Muscle of back (tissue), 13 donors: ENCODE measurements around the gene TTC5. TPM values are rescaled to one million over a fixed set of nuclear protein-coding genes. Genes with fewer than 3 reads are reported as not detected.
A peak's percentile ranks its signal among the peaks of the same experiment; 100 is the strongest.
"Not testable (repeated sequence)": the region's sequence is repeated elsewhere in the genome, so short reads cannot be mapped to it uniquely, and the experiment has no call there.

ENCODE experiments used
- DNase-seq, 3 donors: peaks; one replicate each; pipeline versions ENCODE4 v3.0.0 to v3.0.0-alpha.2; 2013
- long read RNA-seq, 9 donors: transcript quantifications; one replicate each; lab custom pipeline, GENCODE V29; 2026
- polyA plus RNA-seq, 10 donors: library from polyadenylated mRNA; unstranded; fragments of 120-200 nt; gene quantifications; one replicate each; pipeline ENCODE4 v1.2.1, GENCODE V29; 2013; ENCODE audit not compliant: insufficient read length in 10 of 10

The TTC5 gene
- polyA plus RNA-seq = 10 to 100 TPM; 10.2 to 14.8 (median 12.5) TPM
- long read RNA-seq, donor 1, full-length matches to known transcripts = 5 of 5 reads
- long read RNA-seq, donor 1, partial matches to known transcripts = 0 of 5 reads
- long read RNA-seq, donor 1, other reads (novel, unspliced or antisense) = 0 of 5 reads
- long read RNA-seq, donor 2, full-length matches to known transcripts = 4 of 4 reads
- long read RNA-seq, donor 2, partial matches to known transcripts = 0 of 4 reads
- long read RNA-seq, donor 2, other reads (novel, unspliced or antisense) = 0 of 4 reads
- long read RNA-seq, donor 3 = 0 reads
- long read RNA-seq, donor 4, full-length matches to known transcripts = 3 of 3 reads
- long read RNA-seq, donor 4, partial matches to known transcripts = 0 of 3 reads
- long read RNA-seq, donor 4, other reads (novel, unspliced or antisense) = 0 of 3 reads
- long read RNA-seq, donor 5 = 0 reads
- long read RNA-seq, donor 6, full-length matches to known transcripts = 5 of 10 reads
- long read RNA-seq, donor 6, partial matches to known transcripts = 5 of 10 reads
- long read RNA-seq, donor 6, other reads (novel, unspliced or antisense) = 0 of 10 reads
- long read RNA-seq, donor 7, full-length matches to known transcripts = 7 of 7 reads
- long read RNA-seq, donor 7, partial matches to known transcripts = 0 of 7 reads
- long read RNA-seq, donor 7, other reads (novel, unspliced or antisense) = 0 of 7 reads
- long read RNA-seq, donor 8, full-length matches to known transcripts = 2 of 2 reads
- long read RNA-seq, donor 8, partial matches to known transcripts = 0 of 2 reads
- long read RNA-seq, donor 8, other reads (novel, unspliced or antisense) = 0 of 2 reads
- long read RNA-seq, donor 9, full-length matches to known transcripts = 1 of 1 reads
- long read RNA-seq, donor 9, partial matches to known transcripts = 0 of 1 reads
- long read RNA-seq, donor 9, other reads (novel, unspliced or antisense) = 0 of 1 reads

DNA sequence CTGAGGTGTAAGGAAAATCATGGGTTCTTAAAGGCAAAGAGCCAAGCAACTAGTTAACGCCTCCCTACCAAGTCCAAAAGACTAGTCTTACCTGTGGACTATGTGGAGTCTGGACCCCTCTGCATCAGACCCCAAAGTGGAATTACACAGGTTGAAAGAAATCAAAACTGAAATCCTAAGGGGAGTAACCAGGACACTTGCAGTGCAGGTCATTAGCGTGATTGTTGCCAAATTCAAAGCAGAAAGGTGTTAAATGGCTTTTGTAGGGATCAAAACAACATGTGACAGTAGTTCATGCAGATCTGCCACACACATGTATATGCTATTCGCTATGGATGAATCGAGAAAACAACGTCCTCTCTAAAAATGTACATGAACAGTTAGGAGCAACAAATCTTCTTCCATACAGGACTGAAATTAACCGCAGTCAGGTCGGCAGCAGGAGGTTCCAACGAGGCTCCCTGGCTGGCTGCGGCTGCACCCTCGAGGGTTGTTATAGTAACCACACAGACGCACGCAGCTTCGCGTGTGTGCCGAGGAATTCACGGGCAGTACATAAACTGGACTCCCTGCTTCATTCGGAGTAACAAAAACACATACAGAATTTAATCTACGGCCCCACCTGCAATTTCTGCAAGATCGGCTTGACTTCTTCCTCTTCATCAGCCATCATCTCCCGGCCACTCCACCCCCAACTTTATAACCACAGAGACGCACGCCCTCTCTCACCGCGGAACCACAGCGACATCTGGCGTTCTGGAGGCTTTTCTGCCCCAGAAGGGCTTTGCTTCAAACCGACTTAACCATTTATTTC, at the start of gene TTC5:
Gene TTC5, minus strand, starts transcription at position 687 of the 814 bp plus-strand sequence. Its CDS starts 14 bp downstream, at position 673.
- DNase-seq = peak; percentile 88 to 96 (median 94)

- DNase-seq = no peak
Observed at GRCh38 chr14:20350860-20351259, 45.1 kb upstream of the TTC5 start.

DNA sequence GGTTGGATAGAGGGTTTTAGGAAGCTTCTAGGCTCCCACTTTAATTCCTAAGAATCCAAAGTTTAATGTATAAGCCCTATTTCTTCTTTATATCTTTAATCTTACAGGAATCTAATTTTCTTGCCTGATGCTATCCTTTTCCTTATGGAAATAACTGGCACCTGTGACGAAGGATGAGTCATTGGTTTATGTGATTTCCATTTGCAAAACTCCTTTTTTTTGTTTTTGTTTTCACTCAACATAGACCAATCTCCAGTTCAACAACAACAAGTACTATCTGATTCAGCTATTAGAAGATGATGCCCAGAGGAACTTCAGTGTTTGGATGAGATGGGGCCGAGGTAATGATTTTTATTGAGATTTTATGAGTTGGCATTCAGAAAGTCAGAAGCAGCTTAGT, 44.5 kb upstream of the TTC5 start:
- no peak for DNase-seq

- DNase-seq = no peak
Observed at GRCh38 chr14:20347747-20348146, 42.0 kb upstream of the TTC5 start.

DNA sequence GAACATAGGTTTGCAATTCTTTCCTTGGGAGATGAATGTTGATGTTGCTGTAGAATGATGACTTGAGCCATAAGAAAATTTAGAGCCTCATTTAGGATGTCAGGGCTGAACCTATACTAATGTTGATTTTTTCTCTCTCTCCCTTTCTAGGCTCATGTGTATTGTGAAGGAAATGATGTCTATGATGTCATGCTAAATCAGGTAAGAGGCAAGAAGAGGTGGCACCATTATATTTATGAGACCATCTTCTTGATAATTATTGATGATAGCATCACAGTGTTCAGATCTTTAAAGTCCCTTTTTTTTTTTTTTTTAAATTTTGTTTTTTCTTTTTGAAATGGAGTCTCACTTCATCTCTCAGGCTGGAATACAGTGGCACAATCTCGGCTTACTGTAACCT, 41.0 kb upstream of the TTC5 start:
- no peak for DNase-seq

DNA sequence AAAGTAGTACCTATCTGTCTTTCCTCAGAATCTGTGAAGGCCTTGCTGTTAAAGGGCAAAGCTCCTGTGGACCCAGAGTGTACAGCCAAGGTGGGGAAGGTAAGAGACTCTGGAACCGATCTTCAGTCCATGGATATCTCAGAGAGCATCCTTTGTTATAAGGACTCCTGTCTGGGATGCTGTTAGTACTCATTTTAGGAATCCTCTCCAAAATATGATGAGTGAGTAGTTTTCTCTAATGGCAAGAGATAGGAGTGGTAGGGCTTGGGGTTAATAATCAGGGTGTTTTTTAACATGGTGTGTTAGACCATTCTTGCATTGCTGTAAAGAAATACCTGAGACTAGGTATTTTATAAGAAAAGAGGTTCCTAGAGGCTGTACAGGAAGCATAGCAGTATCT, 39.6 kb upstream of the TTC5 start:
- DNase-seq = no peak

- no peak for DNase-seq
Observed at GRCh38 chr14:20343862-20344220, 38.1 kb upstream of the TTC5 start.

GRCh38 chr14:20343092-20343861, 37.5 kb upstream of the TTC5 start, which contains the start of gene PARP2:
TSS of gene PARP2 (plus strand) at chr14:20343635. CDS start at chr14:20343642, 7 bp downstream.
- DNase-seq = peak; percentile 99 to 100 (median 99)

DNA sequence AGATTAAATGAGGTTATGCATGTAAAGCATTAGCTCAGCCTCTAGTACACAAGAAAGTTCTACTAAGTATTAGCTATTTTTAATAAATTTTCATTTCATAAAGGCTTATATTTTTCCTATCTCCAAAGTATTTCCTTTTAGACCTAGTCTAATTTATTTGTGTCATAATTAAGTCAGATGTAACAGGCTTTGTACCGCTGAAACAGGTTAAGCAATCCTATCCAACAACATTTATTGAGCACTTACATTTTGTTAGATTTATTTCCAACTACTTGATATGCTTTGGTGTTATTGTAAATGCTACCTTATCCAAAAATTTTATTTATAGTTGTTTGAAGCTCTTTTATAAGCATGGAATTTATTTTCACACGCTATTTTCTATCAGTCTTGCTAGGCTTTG, 35.9 kb upstream of the TTC5 start:
- peak in 1 of 3 donors; percentile 7 for DNase-seq

GRCh38 chr14:20341032-20341431, 35.3 kb upstream of the TTC5 start:
- DNase-seq = not testable (repeated sequence)

DNA sequence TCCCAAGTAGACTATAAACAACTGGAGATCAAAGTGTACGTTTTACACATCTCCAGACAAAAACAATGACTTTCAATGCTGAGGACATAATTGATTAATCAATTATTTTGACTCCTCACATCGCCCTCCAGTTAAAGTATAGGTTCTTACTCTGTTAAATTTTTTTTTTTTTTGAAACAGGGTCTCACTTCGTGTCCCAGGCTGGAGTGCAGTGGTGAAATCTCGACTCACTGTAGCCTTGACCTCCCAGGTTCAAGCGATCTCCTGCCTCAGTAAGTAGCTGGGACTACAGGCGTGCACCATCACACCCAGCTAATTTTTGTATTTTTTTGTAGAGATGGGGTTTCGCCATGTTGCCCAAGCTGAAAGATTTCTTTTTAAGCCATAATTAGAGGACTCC, 28.3 kb upstream of the TTC5 start:
- no peak for DNase-seq

GRCh38 chr14:20333494-20333841, 27.7 kb upstream of the TTC5 start:
- DNase-seq = no peak

DNA sequence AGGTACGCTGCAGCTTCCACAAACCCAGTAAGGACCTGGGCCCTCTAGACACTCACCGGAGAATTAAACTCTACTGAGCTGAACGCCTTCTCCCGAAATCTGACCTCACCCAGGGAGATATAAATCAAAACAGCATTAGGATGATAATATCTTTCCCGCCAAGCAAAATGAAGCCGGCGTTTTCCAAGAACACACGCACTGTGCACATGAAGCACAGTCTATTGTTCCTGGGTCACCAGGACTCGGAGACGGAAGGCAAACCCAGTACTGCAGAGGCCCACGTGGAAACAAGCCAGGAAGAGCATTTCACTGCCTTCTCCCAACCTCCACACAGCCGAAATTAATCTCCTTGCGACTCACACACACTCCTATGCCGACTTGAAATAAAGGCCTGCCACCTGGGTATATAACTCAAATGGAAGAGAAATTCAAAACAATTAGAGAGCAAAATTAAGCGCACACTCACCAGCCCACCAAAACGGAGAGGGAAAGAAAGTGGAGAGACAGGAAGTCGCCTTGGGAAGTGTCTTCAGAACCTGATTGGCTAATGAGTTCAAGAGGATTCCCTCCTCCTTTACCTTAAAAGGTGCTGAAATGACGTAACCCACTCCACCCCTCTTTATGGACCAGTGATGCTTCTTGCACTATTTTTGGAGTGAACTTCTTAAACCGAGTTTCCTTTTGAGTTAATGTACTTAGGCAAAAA, 27.2 kb upstream of the TTC5 start, which contains the start of gene CCNB1IP1:
Gene CCNB1IP1, minus strand, starts transcription at position 492 of the 706 bp plus-strand sequence. CDS start 16,756 bp downstream, outside the sequence.
- peak; percentile 83 to 91 (median 85) for DNase-seq

DNA sequence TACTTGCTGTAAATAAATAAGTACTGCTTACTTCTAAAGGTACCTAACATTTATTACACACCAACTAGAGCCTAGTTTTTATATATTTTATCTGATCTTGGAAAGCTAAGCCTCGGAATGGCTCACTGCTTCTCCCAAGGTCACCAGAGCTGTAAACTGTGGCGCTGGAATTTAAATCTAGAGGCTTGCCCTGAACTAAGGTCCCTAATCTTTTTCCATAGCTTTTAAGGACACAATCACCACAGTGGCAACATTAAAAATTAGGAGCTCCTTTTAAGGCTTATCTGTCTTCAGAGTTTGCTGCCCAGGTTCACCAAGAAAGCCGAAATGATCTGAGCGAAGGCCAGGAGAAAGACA, 26.7 kb upstream of the TTC5 start:
- DNase-seq = peak in 1 of 3 donors; percentile 15

DNA sequence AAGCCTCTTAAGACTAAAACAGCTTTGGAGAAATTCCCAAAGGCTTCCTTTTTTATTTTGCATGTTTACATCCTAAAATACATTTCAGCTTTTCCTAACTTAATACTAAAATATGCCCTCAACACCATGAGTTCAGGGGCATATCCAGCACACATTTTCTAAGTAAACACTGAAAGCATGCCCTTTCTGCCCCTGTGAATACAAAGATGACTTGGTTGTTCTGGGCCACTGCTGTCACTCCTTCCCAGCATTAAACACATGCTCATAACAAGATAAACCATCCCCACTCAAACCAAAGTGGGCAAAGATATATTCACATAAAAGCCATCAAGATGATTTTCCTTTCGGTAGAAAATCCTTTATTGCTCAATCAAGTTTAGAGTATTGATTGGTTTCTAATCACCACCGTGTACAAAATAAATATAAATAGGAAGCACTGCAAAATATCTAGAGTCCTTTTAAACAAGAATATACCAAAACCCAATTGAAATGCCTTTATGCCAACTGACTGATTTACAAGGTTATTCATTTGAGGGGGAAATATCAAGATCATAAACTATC, 25.4 kb upstream of the TTC5 start:
- no peak for DNase-seq

- DNase-seq = no peak
Observed at GRCh38 chr14:20329355-20329754, 23.6 kb upstream of the TTC5 start.

DNA sequence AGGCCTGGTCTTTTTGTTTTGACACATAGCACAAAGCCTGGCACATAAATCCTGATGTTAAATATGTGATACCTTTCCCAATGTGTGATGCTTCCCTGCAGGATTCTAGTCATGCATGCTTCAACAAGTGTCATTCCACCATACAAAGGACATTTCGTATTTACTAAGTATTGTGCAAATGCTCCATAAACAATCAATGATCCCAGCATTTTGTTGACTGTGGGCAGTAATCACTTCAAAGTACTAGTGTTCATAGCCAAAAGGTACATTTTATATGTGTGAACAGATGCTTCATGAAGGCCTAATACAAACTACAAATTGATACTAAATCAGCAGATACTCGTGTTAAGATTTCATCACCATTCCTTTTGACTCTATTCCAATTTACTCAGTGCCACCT, 23.0 kb upstream of the TTC5 start:
- DNase-seq = no peak

DNA sequence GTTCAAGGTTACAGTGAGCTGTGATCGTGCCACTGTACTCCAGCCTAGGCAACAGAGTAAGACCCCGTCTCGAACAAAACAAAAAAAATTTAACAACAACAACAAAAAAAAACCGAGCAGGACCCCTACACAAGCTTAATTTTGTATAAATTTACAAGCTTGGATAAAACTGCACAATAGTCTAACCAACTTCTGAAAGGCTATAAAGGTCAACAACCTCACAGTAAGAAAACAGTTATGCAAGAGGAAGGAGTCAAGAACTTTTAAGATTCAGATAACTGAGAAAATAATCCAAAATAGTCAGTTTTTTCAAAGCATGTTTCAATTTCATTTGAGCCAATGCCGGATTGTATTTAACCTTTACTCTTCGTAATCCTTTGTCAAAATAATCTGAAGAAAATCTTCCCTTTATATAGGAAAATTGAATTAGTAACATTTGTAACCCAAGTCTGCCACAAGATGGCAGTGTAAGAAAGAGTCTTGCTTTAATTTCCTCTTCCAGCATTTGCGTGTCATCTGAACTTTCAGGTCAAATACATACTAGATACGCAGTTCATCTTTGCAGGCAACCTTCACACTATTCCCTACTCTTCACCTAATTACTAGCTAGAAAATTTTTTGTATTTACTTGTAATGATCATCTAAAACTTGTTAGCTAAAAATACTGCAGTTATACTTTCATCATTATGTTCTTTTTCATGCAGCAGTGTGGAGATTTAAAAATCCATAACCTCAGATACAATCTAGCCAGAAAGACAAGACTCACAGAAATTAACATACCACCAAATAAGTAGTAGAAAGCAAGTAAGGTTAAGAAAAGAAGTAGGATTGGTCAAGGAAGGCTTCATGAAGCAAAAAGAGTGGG, 21.5 kb upstream of the TTC5 start:
- peak; percentile 54 to 81 (median 76) for DNase-seq

DNA sequence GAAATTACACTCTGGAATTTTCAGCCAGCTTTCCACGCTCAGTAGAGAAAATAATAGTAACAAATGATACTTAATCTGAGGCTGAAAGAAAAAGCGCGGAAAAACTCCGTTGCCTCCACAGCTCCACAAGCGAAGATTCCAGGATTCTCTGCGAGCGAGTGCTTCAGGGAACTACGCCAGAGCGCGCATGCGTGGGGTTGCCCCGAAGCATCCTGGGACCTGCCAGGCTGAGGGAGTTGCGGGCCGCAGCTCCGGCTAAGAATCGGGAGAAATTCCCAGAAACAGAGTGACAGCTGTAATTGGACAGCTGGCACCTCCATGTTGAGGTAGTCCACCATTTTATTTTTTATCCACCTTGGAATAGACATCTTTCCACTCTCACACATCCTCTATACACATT, 12.0 kb upstream of the TTC5 start:
- DNase-seq = no peak
